Activated CD8-positive, alpha-beta memory T cell treated with anti-CD3 and anti-CD28 coated beads for 36 hours (primary cell): ENCODE measurements around the gene HIPK3. TPM values are rescaled to one million over a fixed set of nuclear protein-coding genes. Genes with fewer than 3 reads are reported as not detected.

Experiments
- total RNA-seq, 2 experiments: library from RNA; stranded (reverse); gene quantifications; one replicate each; pipeline ENCODE4 v1.2.3, GENCODE V29; 2021

Gene HIPK3
- total RNA-seq, 2 experiments from 2014 or later = 41.2 to 43.8 TPM

Other genes with a start within 250 kb of the HIPK3 start
- gene DEPDC7, start 241.5 kb upstream of the HIPK3 start, total RNA-seq = 1 to 10 TPM; 2.5 to 2.8 TPM
- gene TCP11L1, start 217.8 kb upstream of the HIPK3 start, total RNA-seq = 10 to 100 TPM; 21.0 to 21.2 TPM
- 10 to 100 TPM; 33.7 to 40.2 TPM for gene CSTF3, start 95.9 kb upstream of the HIPK3 start, total RNA-seq
- gene KIAA1549L, start 118.7 kb downstream of the HIPK3 start, total RNA-seq = not detected